MCF 10A (cell line): Measurements from ENCODE around the gene SZRD1. TPM values are rescaled to one million over a fixed set of nuclear protein-coding genes. Genes with fewer than 3 reads are reported as not detected.
"Not testable (repeated sequence)": the region's sequence is repeated elsewhere in the genome, so short reads cannot be mapped to it uniquely, and the experiment has no call there.

Experiments
- BruUV-seq: library from RNA; stranded (reverse); fragments of 400-500 nt; replicated peaks from 2 replicates; lab custom pipeline; 2021; lab: Mats Ljungman, UMichigan
- CTCF ChIA-PET: fragments of 300-600 bp; sonication (Branson Sonifier 250); formaldehyde crosslinking; extraction: SDS; loops from one replicate; lab custom pipeline; 2021; ENCODE audit warnings: antibody characterized with exemption, inconsistent platforms; lab: Yijun Ruan, JAX
- POLR2A ChIA-PET: fragments of 300-600, 350-650 bp; sonication (Branson Sonifier 250); formaldehyde crosslinking; extraction: SDS; loops from one replicate; lab custom pipeline; 2020; ENCODE audit warnings: antibody characterized with exemption, inconsistent platforms; lab: Yijun Ruan, JAX
- DNase-seq: peaks from one replicate; pipeline ENCODE4 v3.0.0-alpha.2; 2018; ENCODE audit not compliant: unreplicated experiment
- H3K27ac Mint-ChIP-seq: one replicate; pipeline ENCODE4 v1.8.0; 2022; ENCODE audit warnings: mild to moderate bottlenecking, low read depth, mixed read lengths; ENCODE audit not compliant: unreplicated experiment
- H3K27me3 Mint-ChIP-seq: one replicate; pipeline ENCODE4 v1.8.0; 2022; ENCODE audit warnings: mixed read lengths; ENCODE audit not compliant: insufficient read depth, unreplicated experiment
- H3K36me3 Mint-ChIP-seq: one replicate; pipeline ENCODE4 v1.8.0; 2022; ENCODE audit warnings: mild to moderate bottlenecking, moderate library complexity, mixed read lengths; ENCODE audit not compliant: insufficient read depth, unreplicated experiment
- H3K4me1 Mint-ChIP-seq: one replicate; pipeline ENCODE4 v1.8.0; 2022; ENCODE audit warnings: mixed read lengths; ENCODE audit not compliant: insufficient read depth, unreplicated experiment
- H3K4me3 Mint-ChIP-seq: one replicate; pipeline ENCODE4 v1.8.0; 2022; ENCODE audit warnings: mild to moderate bottlenecking, moderate library complexity, mixed read lengths; ENCODE audit not compliant: unreplicated experiment
- H3K9me3 Mint-ChIP-seq: one replicate; pipeline ENCODE4 v1.8.0; 2022; ENCODE audit warnings: mixed read lengths; ENCODE audit not compliant: unreplicated experiment
- CTCF ChIP-seq: fragments of 200-600 bp; IDR thresholded peaks from one replicate; pipeline ENCODE4 v1.8.0; 2022; ENCODE audit warnings: antibody characterized with exemption, mild to moderate bottlenecking; ENCODE audit not compliant: unreplicated experiment
- intact Hi-C: fragments of 100-400 bp; cut with micrococcal nuclease; formaldehyde crosslinking; loops from 2 replicates; pipeline ENCODE4 v1.14.1; 2022
- total RNA-seq: library from RNA; stranded (reverse); gene quantifications from 2 replicates; pipeline ENCODE4 v1.2.3, GENCODE V29; 2022

The SZRD1 gene
- total RNA-seq, 1 experiment from 2014 or later, result 108 TPM

DNA sequence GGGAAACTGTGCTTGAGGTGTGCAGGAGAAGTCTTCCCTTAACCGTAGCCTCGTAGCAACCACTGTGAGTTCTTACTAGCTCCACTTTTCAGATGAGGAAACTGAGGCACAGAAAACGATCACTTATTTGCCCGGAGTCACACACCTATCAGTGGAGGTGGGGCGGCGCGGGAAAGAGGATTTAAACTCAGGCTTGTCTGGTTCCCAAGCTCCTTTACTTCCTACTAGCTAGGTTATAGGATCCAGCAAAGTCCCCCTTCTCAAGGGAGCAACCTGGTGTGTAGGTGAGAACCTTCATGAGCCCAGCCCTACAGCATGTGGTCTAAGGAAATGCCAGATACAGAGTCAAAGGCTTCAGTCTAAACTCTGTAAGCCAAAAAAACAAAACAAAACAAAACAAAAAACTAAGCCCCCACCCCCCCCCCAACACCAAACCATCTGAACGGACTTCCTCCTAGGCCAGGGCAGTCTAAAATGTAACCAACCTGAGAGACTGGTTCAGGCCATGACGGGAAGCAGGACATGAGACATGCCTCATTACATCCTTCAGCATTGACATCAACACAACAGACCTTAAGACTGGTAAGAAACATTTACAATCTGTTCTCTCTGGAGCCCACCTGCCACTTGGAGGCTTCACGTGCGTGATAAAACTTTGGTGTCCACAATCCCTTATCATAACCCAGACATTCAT lies 14.1 kb upstream of the SZRD1 start:
- DNase-seq, result no peak
- H3K4me1 Mint-ChIP-seq, result peaks cover 16% of the 10 kb centered on the region
- no peaks in the 10 kb centered on the region for H3K36me3 Mint-ChIP-seq
- POLR2A ChIA-PET, result interaction anchor here (0.5 to 4.2 kb wide), 19 partner anchors 9 to 561 kb away, joined by 3 to 51 read pairs (median 5); partner anchors contain the start of genes CPLANE2 and SZRD1
- no peak for TF ChIP-seq CTCF
- H3K9me3 Mint-ChIP-seq, result no peaks in the 10 kb centered on the region
- H3K4me3 Mint-ChIP-seq, result peak overlapping the region; percentile 87
- no peaks in the 10 kb centered on the region for H3K27me3 Mint-ChIP-seq
- H3K27ac Mint-ChIP-seq, result peak overlapping the region; percentile 84
- TSS peak; percentile 23 for BruUV-seq
- intact Hi-C loops, result loop anchor here (5.0 kb wide), 1 partner anchor 61 kb away; no protein-coding TSS in a partner anchor
- CTCF ChIA-PET, result interaction anchor here (1.3 to 2.4 kb wide), 4 partner anchors 10 to 270 kb away, joined by 3 to 24 read pairs (median 4); no protein-coding TSS in a partner anchor

DNA sequence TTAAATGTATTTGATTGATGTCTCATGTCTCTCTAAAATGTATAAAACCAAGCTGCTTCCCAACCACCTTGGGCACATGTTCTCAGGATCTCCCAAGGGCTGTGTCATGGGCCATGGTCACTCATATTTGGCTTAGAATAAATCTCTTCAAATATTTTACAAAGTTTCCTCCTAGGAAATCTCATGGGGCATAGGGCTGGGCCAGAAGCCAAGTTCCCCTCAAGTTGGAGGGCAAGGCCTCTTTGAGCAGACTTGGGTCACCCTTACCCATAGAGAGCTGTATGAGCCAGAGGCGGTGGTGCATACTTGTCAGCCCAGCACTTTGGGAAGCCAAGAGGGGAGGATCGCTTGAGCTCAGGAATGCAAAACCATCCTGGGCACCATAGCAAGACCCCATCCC lies 12.4 kb upstream of the SZRD1 start:
- Mint-ChIP-seq H3K4me1 (peaks cover 9% of the 10 kb centered on the region), H3K36me3 (no peaks in the 10 kb centered on the region), H3K27me3 (no peaks in the 10 kb centered on the region), H3K27ac (no peak overlapping the region), H3K4me3 (no peak overlapping the region), H3K9me3 (no peaks in the 10 kb centered on the region)
- no peak for TF ChIP-seq CTCF
- POLR2A ChIA-PET, result interaction anchor here (0.8 to 2.0 kb wide), 4 partner anchors 12 to 64 kb away, joined by 3 to 6 read pairs (median 4); no protein-coding TSS in a partner anchor
- no TSS peak for BruUV-seq
- no peak for DNase-seq
- CTCF ChIA-PET, result interaction anchor here (0.7 to 1.1 kb wide), 2 partner anchors 8 to 152 kb away, joined by 3 to 4 read pairs; no protein-coding TSS in a partner anchor
- intact Hi-C loops, result loop anchor here (5.0 kb wide), 1 partner anchor 62 kb away; no protein-coding TSS in a partner anchor

DNA sequence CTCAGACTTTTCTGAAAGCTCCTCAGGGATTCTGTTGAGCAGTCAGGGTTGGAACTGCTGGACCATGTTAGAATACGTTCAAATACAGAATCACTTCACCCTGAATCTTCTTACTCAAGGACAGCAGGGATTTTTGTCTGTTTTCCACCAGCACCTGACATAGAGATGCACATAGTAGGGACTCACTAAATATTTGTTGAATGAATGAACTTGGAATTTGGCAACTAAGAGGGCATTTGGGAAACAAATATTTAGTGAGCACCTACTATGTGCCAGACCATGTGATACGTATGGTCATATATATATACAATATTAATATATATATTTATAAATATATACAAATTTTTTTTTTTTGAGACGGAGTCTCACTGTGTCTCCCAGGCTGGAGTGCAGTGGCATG lies 10.2 kb upstream of the SZRD1 start:
- no peaks in the 10 kb centered on the region for H3K36me3 Mint-ChIP-seq
- no peak overlapping the region for H3K4me3 Mint-ChIP-seq
- BruUV-seq, result no TSS peak
- H3K9me3 Mint-ChIP-seq, result no peaks in the 10 kb centered on the region
- H3K27ac Mint-ChIP-seq, result no peak overlapping the region
- TF ChIP-seq CTCF, result no peak
- H3K4me1 Mint-ChIP-seq, result no peaks in the 10 kb centered on the region
- DNase-seq, result no peak
- ChIA-PET POLR2A (interaction anchor here (0.9 kb wide), 1 partner anchor 35 kb away, joined by 3 read pairs; no protein-coding TSS in a partner anchor), CTCF (interaction anchor here (0.7 to 1.7 kb wide), 3 partner anchors 43 to 113 kb away, joined by 3 to 6 read pairs (median 4); no protein-coding TSS in a partner anchor)
- intact Hi-C loops, result no loop called here
- H3K27me3 Mint-ChIP-seq, result no peaks in the 10 kb centered on the region

DNA sequence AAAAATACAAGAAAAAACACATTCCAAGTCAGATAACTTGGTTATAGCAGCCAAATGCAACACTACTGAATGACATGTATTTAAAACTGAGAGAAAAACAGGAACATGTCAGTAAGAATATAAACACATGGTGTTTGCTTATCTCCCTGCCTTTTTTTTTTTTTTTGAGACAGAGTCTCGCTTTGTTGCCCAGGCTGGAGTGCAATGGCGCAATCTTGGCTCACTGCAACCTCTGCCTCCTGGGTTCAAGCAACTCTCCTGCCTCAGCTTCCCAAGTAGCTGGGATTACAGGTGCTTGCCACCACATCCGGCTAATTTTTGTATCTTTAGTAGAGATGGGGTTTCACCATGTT lies 1.9 kb upstream of the SZRD1 start:
- ChIA-PET POLR2A (interaction anchor here (0.6 to 4.4 kb wide), 7 partner anchors 9 to 220 kb away, joined by 3 to 51 read pairs (median 5); partner anchors contain the start of gene FBXO42), CTCF (interaction anchor here (0.6 to 6.0 kb wide), 11 partner anchors 16 to 310 kb away, joined by 3 to 74 read pairs (median 3); partner anchors contain the start of gene NECAP2)
- intact Hi-C loops, result loop anchor here (10.0 kb wide), 1 partner anchor 360 kb away; the partner anchor contains the start of gene SRARP
- H3K36me3 Mint-ChIP-seq, result peaks cover 14% of the 10 kb centered on the region
- BruUV-seq, H3K27me3 Mint-ChIP-seq, DNase-seq, H3K4me1 Mint-ChIP-seq, H3K9me3 Mint-ChIP-seq, H3K4me3 Mint-ChIP-seq: not testable (repeated sequence)
- peak overlapping the region; percentile 42 for H3K27ac Mint-ChIP-seq
